Measurements from ENCODE around the gene ATIC.

GRCh38 chr2:215379039-215379438 lies 67.2 kb downstream of the ATIC start:
- TF ChIP-seq, protein P1, sequence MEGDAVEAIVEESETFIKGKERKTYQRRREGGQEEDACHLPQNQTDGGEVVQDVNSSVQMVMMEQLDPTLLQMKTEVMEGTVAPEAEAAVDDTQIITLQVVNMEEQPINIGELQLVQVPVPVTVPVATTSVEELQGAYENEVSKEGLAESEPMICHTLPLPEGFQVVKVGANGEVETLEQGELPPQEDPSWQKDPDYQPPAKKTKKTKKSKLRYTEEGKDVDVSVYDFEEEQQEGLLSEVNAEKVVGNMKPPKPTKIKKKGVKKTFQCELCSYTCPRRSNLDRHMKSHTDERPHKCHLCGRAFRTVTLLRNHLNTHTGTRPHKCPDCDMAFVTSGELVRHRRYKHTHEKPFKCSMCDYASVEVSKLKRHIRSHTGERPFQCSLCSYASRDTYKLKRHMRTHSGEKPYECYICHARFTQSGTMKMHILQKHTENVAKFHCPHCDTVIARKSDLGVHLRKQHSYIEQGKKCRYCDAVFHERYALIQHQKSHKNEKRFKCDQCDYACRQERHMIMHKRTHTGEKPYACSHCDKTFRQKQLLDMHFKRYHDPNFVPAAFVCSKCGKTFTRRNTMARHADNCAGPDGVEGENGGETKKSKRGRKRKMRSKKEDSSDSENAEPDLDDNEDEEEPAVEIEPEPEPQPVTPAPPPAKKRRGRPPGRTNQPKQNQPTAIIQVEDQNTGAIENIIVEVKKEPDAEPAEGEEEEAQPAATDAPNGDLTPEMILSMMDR (IDR thresholded peaks at IDR 0.05) = no peak
- TF ChIP-seq POLR2A (IDR thresholded peaks at IDR 0.05) = no peak

All from heart left ventricle (tissue), 13 donors.